Measurements from ENCODE around the gene SAMD15.

DNA sequence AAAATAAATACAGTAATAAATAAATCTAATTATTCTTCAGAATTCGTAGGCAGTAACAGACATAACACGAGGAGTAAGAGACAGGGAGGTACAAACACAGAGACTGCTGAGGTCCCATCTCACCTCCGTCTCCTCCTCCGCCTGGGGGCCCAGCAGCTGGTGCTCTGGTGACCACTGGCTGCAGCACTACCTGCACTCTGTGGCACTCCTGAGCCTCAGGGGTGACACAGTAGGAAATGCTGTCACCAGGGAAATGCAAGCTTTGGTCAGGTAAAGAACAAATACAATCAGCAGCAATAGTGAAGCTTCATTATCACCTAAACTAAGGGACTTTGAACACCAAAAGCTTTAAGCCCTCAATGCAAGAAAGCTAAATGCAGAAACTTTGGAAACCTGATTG, 36.8 kb upstream of the SAMD15 start:
- TF ChIP-seq, protein P1, sequence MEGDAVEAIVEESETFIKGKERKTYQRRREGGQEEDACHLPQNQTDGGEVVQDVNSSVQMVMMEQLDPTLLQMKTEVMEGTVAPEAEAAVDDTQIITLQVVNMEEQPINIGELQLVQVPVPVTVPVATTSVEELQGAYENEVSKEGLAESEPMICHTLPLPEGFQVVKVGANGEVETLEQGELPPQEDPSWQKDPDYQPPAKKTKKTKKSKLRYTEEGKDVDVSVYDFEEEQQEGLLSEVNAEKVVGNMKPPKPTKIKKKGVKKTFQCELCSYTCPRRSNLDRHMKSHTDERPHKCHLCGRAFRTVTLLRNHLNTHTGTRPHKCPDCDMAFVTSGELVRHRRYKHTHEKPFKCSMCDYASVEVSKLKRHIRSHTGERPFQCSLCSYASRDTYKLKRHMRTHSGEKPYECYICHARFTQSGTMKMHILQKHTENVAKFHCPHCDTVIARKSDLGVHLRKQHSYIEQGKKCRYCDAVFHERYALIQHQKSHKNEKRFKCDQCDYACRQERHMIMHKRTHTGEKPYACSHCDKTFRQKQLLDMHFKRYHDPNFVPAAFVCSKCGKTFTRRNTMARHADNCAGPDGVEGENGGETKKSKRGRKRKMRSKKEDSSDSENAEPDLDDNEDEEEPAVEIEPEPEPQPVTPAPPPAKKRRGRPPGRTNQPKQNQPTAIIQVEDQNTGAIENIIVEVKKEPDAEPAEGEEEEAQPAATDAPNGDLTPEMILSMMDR (IDR thresholded peaks at IDR 0.05; ENCODE audit: low read length): no peak
- no peak for TF ChIP-seq EZH2 (optimal IDR thresholded peaks at IDR 0.05; ENCODE audit: low read depth, low read length)

Measured in MM.1S (cell line).